Measurements from ENCODE around the gene NLGN1. TPM values are rescaled to one million over a fixed set of nuclear protein-coding genes. Genes with fewer than 3 reads are reported as not detected.

Gene NLGN1
- total and polyA plus RNA-seq, 2 of the 8 experiments (the other 6 are each of a cell fraction or from before 2014, with no cell fraction given) = 7.8 to 14.8 TPM

GRCh38 chr3:173703771-173704170 lies 306.2 kb downstream of the NLGN1 start:
- DNase-seq (ENCODE audit: low read depth in 1 of 2, low spot score in 2 of 2) (no peak), FAIRE-seq (no peak)
- Histone ChIP-seq H3K4ac (replicated peaks; ENCODE audit: insufficient read length, low read depth, low read length) (no peak overlapping the region), H2BK15ac (ENCODE audit: low read length) (no peak overlapping the region), H3K79me1 (ENCODE audit: low read depth, low read length) (no peaks in the 10 kb centered on the region), H3K4me2 (ENCODE audit: insufficient read depth in 1 of 2, low read depth in 2 of 2, low read length in 2 of 2) (no peak overlapping the region), H3K27me3 (replicated peaks in 1 of 4; ENCODE audit: control insufficient read depth in 3 of 4, extremely low read depth in 1 of 4, insufficient read depth in 3 of 4, low read length in 3 of 4) (no peaks in the 10 kb centered on the region), H4K8ac (ENCODE audit: extremely low read depth, insufficient read depth, low read length) (no peak overlapping the region), H2AK5ac (ENCODE audit: low read depth, low read length) (no peak overlapping the region), H3K9ac (replicated peaks in 1 of 4; ENCODE audit: extremely low read depth in 1 of 4, low read depth in 3 of 4, low read length in 3 of 4) (no peak overlapping the region), H3K79me2 (ENCODE audit: control insufficient read depth in 1 of 2, insufficient read depth in 2 of 2, low read length in 2 of 2) (no peaks in the 10 kb centered on the region), H3K23me2 (ENCODE audit: low read depth, low read length) (no peaks in the 10 kb centered on the region), H2BK5ac (ENCODE audit: low read depth, low read length) (no peak overlapping the region), H3K4me1 (replicated peaks in 1 of 4; ENCODE audit: control insufficient read depth in 3 of 4, insufficient read depth in 4 of 4, low read length in 3 of 4) (peaks cover 0 to 6% (median 2%) of the 10 kb centered on the region in 4 experiments; a peak in 2 of 7 replicates), H3K27ac (ENCODE audit: low read depth, low read length) (no peak overlapping the region), H2BK20ac (ENCODE audit: low read length) (no peak overlapping the region), H2BK120ac (replicated peaks; ENCODE audit: low read depth, low read length) (no peak overlapping the region), H2BK12ac (ENCODE audit: low read depth, low read length) (no peak overlapping the region), H4K5ac (ENCODE audit: insufficient read length, low read depth, low read length) (no peak overlapping the region), H4K20me1 (replicated peaks in 1 of 2; ENCODE audit: control insufficient read depth in 1 of 2, insufficient read depth in 2 of 2, low read length in 2 of 2) (no peaks in the 10 kb centered on the region), H3K56ac (replicated peaks; ENCODE audit: insufficient read length, low read depth, low read length) (no peak overlapping the region), H4K91ac (replicated peaks; ENCODE audit: insufficient read length, low read length) (no peak overlapping the region), H3K14ac (ENCODE audit: insufficient read length) (no peak overlapping the region), H3K36me3 (ENCODE audit: control insufficient read depth in 2 of 4, insufficient read depth in 4 of 4, low read length in 3 of 4) (no peaks in the 10 kb centered on the region), H3K18ac (ENCODE audit: extremely low read depth, low read length) (no peak overlapping the region), H3K9me3 (ENCODE audit: insufficient read depth in 2 of 2, low read depth in 1 of 2, low read length in 1 of 2) (peaks cover 6 to 8% of the 10 kb centered on the region in 2 experiments; a peak in 2 of 4 replicates), H3K23ac (ENCODE audit: insufficient read length) (no peak overlapping the region), H2AFZ (ENCODE audit: low read length) (no peak overlapping the region), H3K4me3 (ENCODE audit: extremely low read depth in 1 of 4, insufficient read depth in 2 of 4, low read depth in 3 of 4, low read length in 4 of 4) (no peak overlapping the region)
- WGBS, 2 experiments (ENCODE audit: extremely low coverage in 1 of 2, insufficient coverage in 1 of 2, insufficient read length in 1 of 2, insufficient replicate concordance in 2 of 2, low coverage in 1 of 2, low lambda C conversion rate in 2 of 2, missing lambda C conversion rate in 1 of 2) = 87% methylated on average over 3 of the region's 3 CpGs; no CpG with 5 or more reads in 1 of the 2 experiments
- no peak for TF ChIP-seq MAX (IDR thresholded peaks at IDR 0.05)
- TF ChIP-seq CTCF (IDR thresholded peaks at IDR 0.05; ENCODE audit: control extremely low read depth in 1 of 3, insufficient read depth in 1 of 3, low read depth in 1 of 3, low read length in 3 of 3) = no peak
- POLR2A ChIA-PET (ENCODE audit: partially characterized antibody) = no interaction called here
- CTCF ChIA-PET (ENCODE audit: partially characterized antibody) = interaction anchor here (1.3 kb wide), 1 partner anchor 13 kb away, joined by 3 read pairs; no protein-coding TSS in a partner anchor
